Esophagus mucosa (tissue), 1 donor: Measurements from ENCODE around the gene NDN. TPM values are rescaled to one million over a fixed set of nuclear protein-coding genes. Genes with fewer than 3 reads are reported as not detected.

Source experiments
- total RNA-seq: library from RNA; stranded (reverse); gene quantifications from one replicate; pipeline ENCODE4 v1.2.4, GENCODE V29; 2023
- donor health status: DM: yes; HTN: yes; CAD: no.

NDN gene
- total RNA-seq, 1 donor from 2014 or later: 17.3 TPM

Other genes with a start within 250 kb of the NDN start
- gene GOLGA6L2, start 240.1 kb downstream of the NDN start, total RNA-seq: not detected
- gene MKRN3, start 121.6 kb downstream of the NDN start, total RNA-seq: 2.5 TPM
- 0.08 TPM for gene MAGEL2, start 39.4 kb downstream of the NDN start, total RNA-seq